GM21528 (cell line): ENCODE results near the gene QPCTL.
"Not testable (repeated sequence)": the region's sequence is repeated elsewhere in the genome, so short reads cannot be mapped to it uniquely, and the experiment has no call there.

Experiments used
- ATAC-seq: cut with Tn5 transposase; IDR thresholded peaks from one replicate; pipeline ENCODE4 v1.9.1; 2021; ENCODE audit warnings: mild to moderate bottlenecking, moderate library complexity; ENCODE audit not compliant: unreplicated experiment, low FRiP score

Gene QPCTL

DNA sequence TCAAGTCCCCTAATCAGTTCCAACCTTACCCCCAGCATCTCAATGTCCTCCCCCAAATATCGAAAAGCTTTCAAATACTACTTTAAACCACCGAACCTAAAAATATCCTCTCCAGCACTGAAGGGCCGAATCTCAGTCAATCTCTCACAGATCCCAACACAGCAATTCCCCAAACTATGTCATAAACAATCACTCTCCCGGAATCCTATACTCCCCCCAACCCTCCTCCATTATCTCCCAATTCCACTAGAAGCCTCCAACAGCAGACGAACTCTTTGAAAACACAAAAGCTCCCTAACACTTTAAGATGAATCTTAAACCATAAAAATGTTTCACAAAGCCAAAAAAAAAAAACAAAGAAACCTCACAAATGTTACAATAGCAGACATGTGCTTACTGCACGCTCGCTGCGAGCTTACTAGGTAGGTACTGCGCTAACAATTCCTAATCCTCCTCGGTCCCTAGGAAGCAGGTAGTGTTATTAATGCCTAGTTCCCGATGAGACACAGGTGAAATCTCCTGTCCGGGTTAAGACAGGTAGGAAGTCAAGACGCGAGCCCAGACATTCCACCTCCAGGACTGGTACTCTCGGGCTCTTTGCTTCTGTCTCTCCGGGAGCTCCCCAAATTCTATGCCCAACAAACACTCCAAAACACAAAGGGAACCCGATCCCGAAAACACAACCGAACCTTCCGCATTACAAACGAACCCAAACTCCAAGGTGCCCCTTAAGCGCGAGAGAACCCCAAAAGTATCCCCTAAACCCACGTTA is 24.1 kb downstream of the QPCTL start:
- ATAC-seq: no peak

DNA sequence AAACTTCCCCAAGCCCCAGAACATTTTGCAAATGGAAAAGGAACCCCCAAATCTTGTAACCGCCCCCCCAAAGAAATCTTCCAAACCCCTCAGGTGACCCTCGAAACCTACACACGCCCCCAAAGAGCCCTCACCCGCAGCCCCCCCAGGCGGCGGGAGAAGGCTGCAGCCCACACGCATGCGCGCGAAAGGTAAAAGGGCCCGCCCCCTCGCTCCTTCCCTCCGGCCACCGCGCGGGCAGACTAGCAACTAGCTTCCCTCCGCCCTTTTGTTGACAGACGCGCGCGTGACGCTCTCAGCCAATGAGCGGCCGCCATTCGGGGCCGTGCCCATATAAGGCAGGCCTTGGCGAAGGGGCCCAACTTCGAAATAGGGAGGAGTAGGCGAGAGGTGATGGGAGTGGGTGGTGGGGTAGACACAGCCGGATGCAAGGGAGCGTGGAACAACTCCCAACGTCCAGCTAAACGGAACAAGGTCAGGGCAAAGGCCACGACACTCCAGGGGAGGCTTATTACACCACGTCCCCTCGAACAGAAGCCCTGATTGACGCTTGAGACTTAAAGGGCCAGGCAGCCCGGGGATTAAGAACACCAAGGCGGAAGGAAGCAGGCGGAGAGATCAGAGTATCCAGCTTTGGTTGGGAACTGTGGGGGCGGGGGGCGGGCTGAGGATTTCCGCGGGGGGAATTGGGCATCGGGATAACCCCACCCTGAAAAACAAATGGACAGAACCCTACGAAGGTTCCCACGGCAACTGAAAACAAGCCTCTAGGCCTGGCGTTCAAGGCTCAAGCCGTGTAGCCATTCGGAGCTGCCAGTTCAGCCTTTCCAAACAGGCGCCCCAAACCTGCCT is 24.9 kb downstream of the QPCTL start:
- ATAC-seq: peak; percentile 88

DNA sequence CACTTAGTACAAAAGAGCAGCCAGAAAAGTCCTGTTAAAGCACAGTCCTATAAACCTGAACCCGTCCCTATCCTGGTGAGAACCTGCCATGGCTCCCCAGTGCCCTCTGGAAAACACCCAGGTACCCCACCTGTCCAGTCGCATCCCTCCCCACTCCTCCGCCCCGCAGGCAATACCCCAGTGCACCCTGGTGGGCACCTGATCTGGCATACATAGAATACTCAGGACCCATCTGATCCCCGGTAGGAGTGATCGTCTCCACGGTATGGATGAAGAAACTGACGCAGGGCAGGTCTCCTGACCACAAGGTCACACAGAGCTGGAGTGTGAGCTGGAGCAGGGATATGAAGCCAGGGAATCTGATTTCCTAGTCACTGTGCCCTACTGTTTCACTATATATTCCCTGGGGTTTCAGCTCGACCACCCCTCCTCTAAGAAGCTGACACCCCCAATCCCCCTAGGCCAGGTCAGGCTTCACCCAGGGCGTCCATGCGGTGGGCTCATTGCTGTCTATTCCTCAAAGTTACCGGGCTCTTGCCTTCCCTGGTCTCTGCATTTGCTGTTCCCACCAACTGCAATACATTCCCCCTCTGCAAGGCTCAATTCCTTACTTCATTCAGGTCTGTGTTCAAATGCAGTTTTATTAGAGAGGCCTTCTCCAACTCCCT is 25.7 kb downstream of the QPCTL start:
- peak; percentile 4 for ATAC-seq

DNA sequence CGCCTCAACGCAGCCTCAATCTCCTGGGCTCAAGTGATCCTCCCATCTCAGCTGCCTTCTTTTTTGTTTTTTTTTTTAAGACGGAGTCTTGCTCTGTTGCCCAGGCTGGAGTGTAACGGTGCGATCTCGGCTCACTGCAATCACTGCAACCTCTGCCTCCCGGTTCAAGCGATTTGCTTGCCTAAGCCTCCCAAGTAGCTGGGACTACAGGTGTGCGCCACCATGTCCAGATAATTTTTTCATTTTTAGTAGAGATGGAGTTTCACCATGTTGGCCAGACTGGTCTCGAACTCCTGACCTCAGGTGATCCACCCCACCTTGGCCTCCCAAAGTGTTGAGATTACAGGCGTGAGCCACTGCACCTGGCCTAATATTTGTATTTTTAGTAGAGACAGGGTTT is 27.6 kb downstream of the QPCTL start:
- ATAC-seq: not testable (repeated sequence)

DNA sequence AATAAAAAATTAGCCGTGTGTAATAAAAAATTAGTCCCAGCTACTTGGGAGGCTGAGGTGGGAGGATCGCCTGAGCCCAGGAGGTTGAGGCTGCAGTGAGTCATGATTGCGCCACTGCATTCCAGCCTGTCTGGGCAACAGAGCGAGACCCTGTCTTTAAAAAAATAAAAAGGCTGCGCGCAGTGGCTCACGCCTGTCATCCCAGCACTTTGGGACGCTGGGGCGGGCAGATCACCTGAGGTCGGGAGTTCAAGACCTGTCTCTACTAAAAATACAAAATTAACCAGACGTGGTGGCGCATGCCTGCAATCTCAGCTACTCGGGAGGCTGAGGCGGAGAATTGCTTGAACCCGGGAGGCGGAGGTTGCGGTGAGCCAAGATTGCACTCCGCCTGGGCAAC is 36.2 kb downstream of the QPCTL start:
- ATAC-seq: not testable (repeated sequence)

DNA sequence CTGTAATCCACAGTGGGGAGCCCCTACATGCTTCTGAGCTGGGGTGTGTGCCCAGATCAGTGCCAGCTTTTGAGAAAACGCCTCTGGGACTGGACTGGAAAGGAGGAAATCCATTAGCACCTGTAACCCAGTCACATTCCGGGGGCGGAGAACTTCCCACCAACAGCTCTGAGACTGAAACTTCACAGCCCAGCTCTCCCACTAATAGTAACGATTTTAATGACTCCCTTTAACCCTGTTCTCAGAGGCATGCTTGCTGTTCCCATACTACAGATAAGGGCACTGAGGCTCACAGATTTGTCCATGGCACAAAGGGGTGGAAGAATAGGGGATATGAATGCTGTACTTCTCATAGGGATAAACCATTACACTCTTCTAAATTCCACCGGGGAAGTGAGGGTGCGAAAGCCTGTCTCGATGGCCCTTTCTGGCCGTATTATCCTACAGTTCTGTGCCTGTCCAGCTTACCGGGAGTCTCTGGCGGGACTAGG is 37.4 kb downstream of the QPCTL start:
- no peak for ATAC-seq

DNA sequence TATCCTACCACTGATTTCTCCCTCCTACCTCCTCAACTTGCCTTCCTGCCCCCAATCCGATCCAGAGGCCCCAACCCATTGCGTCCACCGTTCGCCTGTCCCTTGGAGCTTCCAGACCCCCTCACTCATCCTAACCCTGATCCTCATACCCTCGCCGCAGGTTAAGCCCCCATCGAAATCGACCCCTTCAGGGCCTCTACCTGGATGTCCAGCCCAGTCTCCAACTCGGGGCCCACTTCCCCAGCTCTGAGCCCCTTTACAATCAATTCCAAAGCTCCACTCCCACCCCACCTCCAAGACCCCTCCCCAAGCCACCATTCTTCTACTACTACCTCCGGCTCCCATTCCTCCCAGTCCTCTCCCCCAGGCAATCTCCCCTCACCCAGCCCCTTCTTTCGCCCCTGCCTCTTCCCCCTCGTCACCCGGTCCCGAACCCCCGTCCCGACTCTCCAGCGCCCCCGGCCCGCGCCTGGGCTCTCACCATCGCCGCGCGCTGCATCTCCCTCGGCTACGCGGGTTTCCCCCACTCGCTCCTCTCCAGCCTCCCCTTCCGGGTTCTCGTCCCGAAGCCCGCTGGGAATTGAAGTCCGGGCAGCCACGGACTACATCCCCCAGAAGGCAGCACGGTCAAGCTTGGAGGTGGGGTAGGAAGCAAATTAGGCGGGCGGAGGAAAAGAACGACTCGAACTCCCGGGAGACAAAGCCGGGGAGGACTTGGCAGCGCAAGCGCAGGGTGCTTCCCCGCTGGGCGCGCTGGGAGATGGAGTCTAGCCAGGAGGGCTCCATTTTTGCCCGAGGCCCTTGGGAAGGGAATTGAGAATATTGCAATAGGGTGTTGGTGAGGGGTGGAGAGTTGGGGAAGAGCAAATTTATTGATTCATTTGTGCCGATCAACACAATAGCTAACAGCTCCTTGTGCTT is 38.2 kb downstream of the QPCTL start, which contains the start of gene FBXO46:
Gene FBXO46 (minus strand): TSS at position 529 of the 921 bp plus-strand sequence. CDS start 17,401 bp downstream, outside the sequence.
- ATAC-seq: peak; percentile 84

DNA sequence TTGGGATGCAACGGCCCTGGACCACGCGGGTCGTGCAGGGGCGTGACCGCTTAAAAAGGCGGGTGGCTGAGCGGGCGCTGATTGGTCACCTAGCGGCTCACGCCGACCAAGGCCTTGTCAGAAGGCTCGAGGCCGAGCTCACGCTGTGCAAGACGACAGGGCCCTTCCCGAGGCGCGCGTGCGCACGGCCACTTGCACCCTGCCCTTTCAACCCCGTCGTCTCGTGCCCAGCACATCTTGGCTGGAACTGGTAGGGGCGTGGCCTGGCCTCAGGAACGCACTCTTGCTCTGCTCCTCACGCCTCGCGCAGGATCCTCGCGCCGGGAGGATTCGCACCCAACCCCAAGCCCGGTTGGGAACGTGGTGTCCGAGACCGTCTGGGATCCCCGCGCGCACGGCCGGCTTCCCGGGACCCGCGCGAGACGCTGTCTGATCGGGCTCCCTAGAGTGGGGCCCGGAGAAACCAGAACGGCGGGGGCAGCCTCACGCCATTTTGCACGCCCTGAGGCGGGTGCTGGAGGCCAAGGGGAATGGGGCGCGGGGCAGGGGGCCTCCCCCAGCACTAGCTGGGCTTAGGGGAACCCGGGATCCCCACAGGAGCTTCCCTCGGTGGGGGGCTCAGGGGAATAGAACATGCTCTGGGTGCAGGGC is 40.8 kb downstream of the QPCTL start, which contains the start of gene MEIOSIN:
Gene MEIOSIN (plus strand): TSS at position 280 of the 651 bp plus-strand sequence. CDS start 1,938 bp downstream, outside the sequence.
- no peak for ATAC-seq

DNA sequence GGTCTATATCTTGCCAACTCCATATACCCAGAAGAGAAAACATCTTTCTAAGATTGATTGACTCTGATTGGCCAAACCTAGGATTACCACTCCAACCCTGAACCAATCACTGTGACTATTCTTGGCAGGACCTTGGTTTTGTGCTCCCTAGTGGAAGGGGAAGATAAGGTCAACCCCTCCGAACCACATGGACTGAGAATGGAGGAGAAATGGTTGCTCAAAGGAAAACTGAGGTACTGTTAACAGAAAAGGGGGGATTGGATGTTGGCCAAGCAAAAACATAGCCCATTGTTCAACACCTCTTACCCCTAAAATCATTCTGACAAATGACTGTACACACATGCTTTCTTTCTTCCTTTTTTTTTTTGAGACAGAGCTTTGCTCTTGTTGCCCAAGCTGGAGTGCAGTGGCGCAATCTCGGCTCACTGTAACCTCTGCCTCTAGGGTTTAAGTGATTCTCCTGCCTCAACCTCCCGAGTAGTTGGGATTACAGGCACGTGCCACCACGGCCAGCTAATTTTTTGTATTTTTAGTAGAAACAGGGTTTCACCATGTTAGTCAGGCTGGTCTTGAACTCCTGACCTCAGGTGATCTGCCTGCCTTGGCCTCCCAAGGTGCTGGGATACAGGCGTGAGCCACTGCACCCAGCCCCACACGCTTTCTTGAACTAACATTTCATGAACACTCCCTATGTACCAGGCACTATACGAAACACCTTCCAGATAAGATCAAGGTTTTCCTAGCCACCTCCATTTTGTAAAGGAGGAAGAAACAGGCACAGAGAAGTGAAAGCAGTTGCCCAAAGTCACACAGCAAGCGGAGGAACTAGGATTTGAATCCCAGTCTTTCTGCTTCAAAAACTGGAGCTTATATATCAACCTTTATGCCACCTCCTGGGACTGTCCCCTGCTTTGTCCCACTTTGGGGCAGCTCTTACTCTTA is 47.3 kb downstream of the QPCTL start:
- ATAC-seq: no peak

DNA sequence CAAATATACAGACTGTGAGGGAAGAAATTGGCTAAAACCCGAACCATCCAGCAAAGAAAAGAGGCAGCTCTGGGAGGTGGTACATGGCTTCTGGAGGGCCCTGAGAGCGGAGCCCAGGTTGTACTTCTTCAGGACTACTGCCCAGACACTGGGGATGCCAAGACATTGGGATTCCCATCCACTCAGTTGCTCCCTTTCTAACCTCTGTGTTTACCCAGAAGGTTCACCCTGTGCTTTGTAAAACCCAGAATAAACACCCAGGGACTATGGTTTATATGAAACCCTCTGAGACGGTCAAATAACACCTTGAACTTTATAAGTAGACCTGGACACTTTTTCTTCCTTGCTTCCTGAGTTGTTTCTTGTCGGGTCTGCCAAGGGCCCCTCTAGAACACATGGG is 50.5 kb downstream of the QPCTL start:
- ATAC-seq: no peak

DNA sequence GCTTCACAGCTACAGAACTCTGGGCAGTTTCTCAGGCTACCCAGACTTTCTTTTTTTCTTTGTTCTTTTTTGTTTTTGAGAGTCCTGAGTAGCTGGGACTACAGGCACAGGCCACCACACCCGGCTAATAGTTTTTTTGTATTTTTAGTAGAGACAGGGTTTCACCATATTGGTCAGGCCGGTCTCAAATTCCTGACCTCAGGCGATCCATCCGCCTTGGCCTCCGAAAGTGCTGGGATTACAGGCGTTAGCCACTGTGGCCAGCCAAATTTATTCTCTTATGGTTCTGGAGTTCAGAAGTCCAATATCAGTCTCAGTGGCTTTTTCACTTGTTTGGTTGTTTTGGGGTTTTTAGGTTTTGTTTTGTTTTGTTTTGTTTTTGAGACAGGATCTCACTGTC is 53.1 kb downstream of the QPCTL start:
- no peak for ATAC-seq

DNA sequence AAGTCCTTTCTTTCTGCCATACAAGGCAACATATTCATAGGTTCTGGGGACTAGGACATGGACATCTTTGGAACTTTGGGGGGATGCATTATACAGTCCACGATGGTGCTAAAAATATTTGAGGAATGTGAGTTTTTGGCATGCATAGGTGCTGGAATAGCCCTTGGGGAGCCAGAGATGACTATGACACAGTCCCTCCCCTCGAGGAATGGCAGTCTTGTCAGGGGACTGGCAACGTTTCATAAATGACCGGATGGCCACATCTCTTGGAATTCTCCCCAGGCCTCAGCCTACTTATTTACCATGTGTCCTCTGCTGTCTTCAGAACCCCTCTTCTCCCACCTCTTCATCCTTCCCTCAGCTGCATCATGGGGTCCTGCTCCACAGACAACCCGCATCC is 54.4 kb downstream of the QPCTL start:
- ATAC-seq: no peak

DNA sequence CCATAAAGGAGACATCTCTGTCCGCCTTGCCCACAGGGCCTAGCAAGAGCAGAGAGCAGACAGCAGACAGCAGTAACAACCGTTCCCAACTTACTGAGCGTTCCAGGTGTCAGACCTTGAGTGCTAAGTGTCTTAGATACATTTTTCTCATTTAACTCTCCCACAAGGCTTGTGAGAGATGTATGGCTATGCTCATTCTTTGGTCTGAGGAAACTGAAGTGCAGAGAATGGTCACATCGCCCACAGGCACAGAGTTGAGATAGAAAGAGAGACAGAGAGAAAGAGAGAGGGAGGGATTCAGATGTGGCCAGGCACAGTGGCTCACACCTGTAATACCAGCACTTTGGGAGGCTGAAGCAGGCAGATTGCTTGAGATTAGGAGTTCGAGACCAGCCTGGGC is 55.0 kb downstream of the QPCTL start:
- no peak for ATAC-seq

DNA sequence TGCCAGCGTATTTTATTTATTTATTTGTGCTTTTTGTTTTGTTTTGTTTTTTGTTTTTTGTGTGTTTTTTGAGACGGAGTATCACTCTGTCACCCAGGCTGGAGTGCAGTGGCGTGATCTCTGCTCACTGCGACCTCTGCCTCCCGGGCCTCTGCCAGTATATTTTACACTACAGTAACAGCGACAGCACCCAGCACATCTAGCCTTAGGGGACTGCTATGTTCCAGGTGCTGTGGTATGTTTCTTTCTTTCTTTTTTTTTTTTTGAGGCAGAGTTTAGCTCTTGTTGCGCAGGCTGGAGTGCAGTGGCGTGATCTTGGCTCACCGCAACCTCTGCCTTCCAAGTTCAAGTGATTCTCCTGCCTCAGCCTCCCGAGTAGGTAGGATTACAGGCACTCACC is 59.0 kb downstream of the QPCTL start:
- ATAC-seq: not testable (repeated sequence)

DNA sequence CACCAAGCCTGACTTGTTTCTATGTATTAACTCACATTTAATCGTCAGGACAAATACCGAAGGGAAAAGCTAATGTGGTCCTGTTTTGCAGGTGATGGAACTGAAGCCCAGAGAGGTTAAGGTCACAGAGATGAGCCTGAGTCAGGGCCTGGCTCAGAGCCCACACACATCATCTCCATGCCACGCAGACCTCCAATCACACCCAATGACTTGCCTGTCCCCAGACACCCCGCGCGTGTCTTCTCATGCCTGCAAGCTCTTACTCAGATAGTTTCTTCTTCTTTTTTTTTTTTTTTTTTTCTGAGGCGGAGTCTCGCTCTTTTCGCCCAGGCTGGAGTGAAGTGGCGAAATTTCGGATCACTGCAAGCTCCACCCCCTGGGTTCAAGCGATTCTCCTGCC is 60.2 kb downstream of the QPCTL start:
- ATAC-seq: no peak

DNA sequence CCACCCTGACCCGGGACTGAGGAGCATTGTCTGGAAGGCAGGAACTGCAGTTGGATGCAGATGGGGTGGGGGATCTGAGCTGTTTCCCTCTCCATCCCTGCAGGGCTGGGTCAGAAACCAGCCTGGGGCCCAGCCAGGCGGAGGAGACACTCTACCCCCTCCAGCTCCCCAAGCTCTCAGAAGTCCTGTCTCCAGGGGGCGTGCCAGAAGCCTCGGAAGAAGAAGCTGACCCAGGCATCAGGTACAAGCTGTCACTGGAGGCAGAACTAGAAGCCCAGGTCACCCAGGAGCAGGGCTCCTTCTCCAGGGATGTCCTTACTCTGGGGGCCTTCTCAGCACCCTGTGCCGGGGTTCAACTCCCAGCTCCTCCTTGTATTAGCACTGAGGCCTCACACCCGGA is 61.1 kb downstream of the QPCTL start:
- ATAC-seq: no peak
